ENCODE results near the gene RABGEF1.
"Not testable (repeated sequence)": the region's sequence is repeated elsewhere in the genome, so short reads cannot be mapped to it uniquely, and the experiment has no call there.

Gene RABGEF1

GRCh38 chr7:66765322-66766025 is 24.9 kb downstream of the RABGEF1 start:
- DNase-seq (ENCODE audit: low spot score): not testable (repeated sequence)

GRCh38 chr7:66766041-66766440 is 25.5 kb downstream of the RABGEF1 start:
- DNase-seq (ENCODE audit: low spot score): no peak

GRCh38 chr7:66767486-66767885 is 27.0 kb downstream of the RABGEF1 start:
- DNase-seq (ENCODE audit: low spot score): not testable (repeated sequence)

- no peak for DNase-seq (ENCODE audit: low spot score)
Observed at GRCh38 chr7:66768865-66769832, 28.6 kb downstream of the RABGEF1 start.

- no peak for DNase-seq (ENCODE audit: low spot score)
Observed at GRCh38 chr7:66769833-66770512, 29.4 kb downstream of the RABGEF1 start.

GRCh38 chr7:66771795-66772194 is 31.3 kb downstream of the RABGEF1 start:
- DNase-seq (ENCODE audit: low spot score): no peak

GRCh38 chr7:66773744-66774143 is 33.2 kb downstream of the RABGEF1 start:
- not testable (repeated sequence) for DNase-seq (ENCODE audit: low spot score)

- DNase-seq (ENCODE audit: low spot score): not testable (repeated sequence)
Observed at GRCh38 chr7:66776383-66776782, 35.9 kb downstream of the RABGEF1 start.

GRCh38 chr7:66776800-66777442 is 36.4 kb downstream of the RABGEF1 start:
- DNase-seq (ENCODE audit: low spot score): no peak

- no peak for DNase-seq (ENCODE audit: low spot score)
Observed at GRCh38 chr7:66778201-66778600, 37.7 kb downstream of the RABGEF1 start.

GRCh38 chr7:66779669-66780409 is 39.3 kb downstream of the RABGEF1 start:
- DNase-seq (ENCODE audit: low spot score): no peak

GRCh38 chr7:66781408-66782090 is 41.0 kb downstream of the RABGEF1 start:
- DNase-seq (ENCODE audit: low spot score): no peak

- not testable (repeated sequence) for DNase-seq (ENCODE audit: low spot score)
Observed at GRCh38 chr7:66782875-66783274, 42.3 kb downstream of the RABGEF1 start.

GRCh38 chr7:66783887-66784595 is 43.5 kb downstream of the RABGEF1 start:
- not testable (repeated sequence) for DNase-seq (ENCODE audit: low spot score)

- no peak for DNase-seq (ENCODE audit: low spot score)
Observed at GRCh38 chr7:66790196-66790595, 49.7 kb downstream of the RABGEF1 start.

- no peak for DNase-seq (ENCODE audit: low spot score)
Observed at GRCh38 chr7:66790725-66791124, 50.2 kb downstream of the RABGEF1 start.

- no peak for DNase-seq (ENCODE audit: low spot score)
Observed at GRCh38 chr7:66800591-66800990, 60.1 kb downstream of the RABGEF1 start.

- no peak for DNase-seq (ENCODE audit: low spot score)
Observed at GRCh38 chr7:66804001-66804400, 63.5 kb downstream of the RABGEF1 start.

GRCh38 chr7:66807736-66808135 is 67.2 kb downstream of the RABGEF1 start:
- no peak for DNase-seq (ENCODE audit: low spot score)

GRCh38 chr7:66810716-66811115 is 70.2 kb downstream of the RABGEF1 start:
- DNase-seq (ENCODE audit: low spot score): no peak

All from LoVo (cell line).